Transverse colon (tissue), 4 donors: ENCODE results near the gene OTOGL.

Experiments used
- CTCF ChIP-seq, 5 experiments: fragments of 200-600 bp in 3 of 5; fragments of 450-650 bp in 2 of 5; sonication (generic) in 3 of 5; IDR thresholded peaks; 1 replicate in 2 of 5; 2 replicates in 3 of 5; pipeline ENCODE4 v1.5.1; 2016 to 2017; ENCODE audit warnings: antibody characterized with exemption in 5 of 5, inconsistent platforms in 3 of 5, mild to moderate bottlenecking in 2 of 5, moderate library complexity in 1 of 5
- POLR2A ChIP-seq: fragments of 450-650 bp; IDR thresholded peaks from one replicate; pipeline ENCODE4 v1.6.1; 2016; ENCODE audit warnings: antibody characterized with exemption, mild to moderate bottlenecking, moderate library complexity
- POLR2AphosphoS5 ChIP-seq, 3 donors: sonication (generic); formaldehyde crosslinking; IDR thresholded peaks; one replicate each; pipeline ENCODE4 v1.6.1; 2016; ENCODE audit warnings: antibody characterized with exemption in 3 of 3

- no peak for TF ChIP-seq CTCF (IDR thresholded peaks at IDR 0.05)
- TF ChIP-seq POLR2AphosphoS5 (IDR thresholded peaks at IDR 0.05) = no peak
- no peak for TF ChIP-seq POLR2A
These were observed 282.9 kb downstream of the OTOGL start for GRCh38 chr12:80382254-80382653.
